ENCODE data around the gene ZFP3.
"Not testable (repeated sequence)": the region's sequence is repeated elsewhere in the genome, so short reads cannot be mapped to it uniquely, and the experiment has no call there.

Gene ZFP3

DNA sequence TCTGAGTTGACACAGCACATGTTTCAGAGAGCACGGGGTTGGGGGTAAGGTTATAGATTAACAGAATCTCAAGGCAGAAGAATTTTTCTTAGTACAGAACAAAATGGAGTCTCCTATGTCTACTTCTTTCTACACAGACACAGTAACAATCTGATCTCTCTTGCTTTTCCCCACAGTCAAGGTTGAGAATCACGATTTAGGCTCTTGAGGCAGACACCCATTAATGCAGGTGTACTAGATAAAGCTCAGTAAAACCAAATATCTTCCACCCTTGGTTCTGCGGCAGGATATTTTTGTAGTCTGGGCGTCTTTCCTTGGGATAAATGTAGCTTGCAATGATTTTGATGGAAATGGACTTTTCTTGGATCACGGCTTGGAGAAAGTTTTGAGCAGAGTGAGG, 2.8 kb upstream of the ZFP3 start:
- H3K27ac ChIP-seq: peak overlapping the region; percentile 20
- not testable (repeated sequence) for DNase-seq (ENCODE audit: low read depth, low spot score)

GRCh38 chr17:5077275-5077674, 992 bp upstream of the ZFP3 start:
- not testable (repeated sequence) for H3K27ac ChIP-seq; DNase-seq (ENCODE audit: low read depth, low spot score)

DNA sequence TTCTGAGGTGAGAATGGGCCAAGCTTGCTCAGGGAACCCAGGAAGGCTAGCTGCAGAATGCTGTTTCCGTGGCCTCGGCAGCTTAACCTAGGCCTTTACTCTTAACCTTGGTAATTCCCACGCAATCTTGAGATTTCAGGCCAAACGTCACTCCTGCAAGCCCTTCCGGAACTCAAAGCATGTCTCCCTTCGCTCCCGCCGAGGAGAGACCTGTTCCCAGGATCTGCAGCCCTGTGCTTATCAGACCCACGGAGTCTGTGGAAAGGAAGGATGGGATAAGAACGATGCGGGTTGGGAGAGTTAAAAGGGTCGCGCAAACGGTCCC, 524 bp upstream of the ZFP3 start:
- DNase-seq (ENCODE audit: low read depth, low spot score): no peak
- peak overlapping the region; percentile 10 for H3K27ac ChIP-seq

- H3K27ac ChIP-seq: no peak overlapping the region
- DNase-seq (ENCODE audit: low read depth, low spot score): no peak
Observed at GRCh38 chr17:5080591-5080990, 2.3 kb downstream of the ZFP3 start.

- no peak overlapping the region for H3K27ac ChIP-seq
- no peak for DNase-seq (ENCODE audit: low read depth, low spot score)
Observed at GRCh38 chr17:5092218-5093010, 14.1 kb downstream of the ZFP3 start.

DNA sequence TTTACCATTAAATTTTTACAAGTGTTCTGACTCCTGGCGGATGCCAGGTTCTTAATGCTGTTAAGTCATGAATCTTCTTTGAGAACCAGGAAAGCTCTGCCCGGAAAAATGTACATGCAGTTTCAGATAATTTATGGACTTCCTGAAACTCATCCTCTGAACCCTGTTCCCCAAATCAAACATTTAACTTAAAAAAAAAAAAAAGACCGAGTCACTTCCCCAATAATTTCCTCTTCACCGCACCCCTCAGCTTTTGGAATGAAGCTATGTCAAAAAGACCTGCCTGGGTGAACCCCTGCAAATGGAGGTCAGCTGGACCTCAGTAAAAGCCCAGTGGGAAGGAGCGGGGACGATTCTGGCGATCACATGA, 18.4 kb downstream of the ZFP3 start:
- H3K27ac ChIP-seq: no peak overlapping the region
- DNase-seq (ENCODE audit: low read depth, low spot score): no peak

DNA sequence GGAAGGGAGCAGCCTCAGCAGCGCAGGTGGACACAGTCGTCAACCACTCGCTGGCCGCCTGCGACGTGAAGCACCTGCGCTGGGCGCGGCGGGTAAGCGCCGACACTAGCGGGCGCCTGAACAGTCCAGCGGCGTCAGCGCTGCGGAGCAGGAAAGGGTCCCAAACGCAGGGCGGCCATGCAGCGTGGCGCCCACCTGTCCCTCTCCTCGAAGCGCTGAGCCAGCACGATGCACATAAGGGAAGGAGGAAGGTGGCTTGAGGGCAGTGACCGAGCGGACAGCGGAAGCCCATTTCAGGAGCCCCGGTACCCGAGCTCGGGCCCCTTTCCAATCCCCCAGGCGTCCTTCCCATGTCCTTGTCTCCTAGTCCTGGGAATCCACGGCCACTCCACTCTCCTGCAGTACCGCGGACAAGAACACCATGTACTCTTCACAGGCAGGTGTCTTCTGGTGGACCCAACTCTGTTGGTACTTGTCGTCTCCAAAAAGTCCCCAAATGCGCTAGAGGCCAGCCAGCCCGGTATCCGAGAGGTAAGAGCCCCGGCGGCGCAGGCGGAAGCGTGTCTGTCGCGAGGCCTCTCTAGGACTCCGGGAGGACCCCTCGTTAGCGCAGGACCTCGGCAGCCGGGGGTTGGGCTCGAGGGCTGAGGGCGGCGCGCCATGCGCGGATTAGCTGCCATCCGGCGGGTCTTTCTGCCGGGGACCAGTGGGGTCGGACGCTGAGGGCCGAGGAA, 19.0 kb downstream of the ZFP3 start:
- no peak for DNase-seq (ENCODE audit: low read depth, low spot score)
- no peak overlapping the region for H3K27ac ChIP-seq

DNA sequence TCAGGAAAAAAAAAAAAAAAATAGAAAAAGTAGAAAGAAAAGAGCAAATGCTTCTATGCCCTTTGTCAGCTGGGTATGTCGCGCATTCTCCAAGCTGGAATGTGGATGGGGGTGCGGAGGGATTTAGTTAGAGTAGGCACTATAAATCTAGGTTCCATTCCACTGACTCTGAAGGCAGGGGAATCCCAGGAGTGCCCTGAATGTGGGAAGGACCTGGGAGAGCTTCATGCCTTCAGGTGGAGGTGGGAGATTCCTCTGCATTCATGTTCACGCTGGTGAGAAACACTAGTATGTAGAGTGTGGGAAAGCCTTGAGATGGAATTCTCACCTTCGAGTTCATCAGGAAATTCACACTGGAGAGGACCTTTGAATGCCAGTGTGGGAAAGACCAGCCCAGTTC, 21.0 kb downstream of the ZFP3 start:
- DNase-seq (ENCODE audit: low read depth, low spot score): no peak
- no peak overlapping the region for H3K27ac ChIP-seq

DNA sequence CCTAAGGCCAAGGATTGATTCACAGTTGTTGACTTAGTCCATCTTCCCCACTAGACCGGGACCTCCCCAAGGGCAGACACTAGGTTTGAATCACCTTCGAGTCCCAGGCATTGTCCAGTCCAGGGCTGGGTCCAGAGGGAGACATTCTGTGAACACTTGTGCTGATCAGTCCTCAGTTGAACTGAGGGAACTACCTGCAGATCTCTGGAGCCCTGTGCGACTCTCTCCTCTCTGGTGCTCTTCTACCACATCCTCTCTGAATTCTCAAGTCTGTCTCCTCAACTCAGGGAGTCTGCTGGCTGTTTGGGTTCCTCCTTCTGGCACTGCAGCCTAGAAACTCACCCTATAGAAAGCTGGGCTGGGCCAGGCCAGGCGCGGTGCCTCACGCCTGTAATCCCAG, 22.6 kb downstream of the ZFP3 start:
- no peak overlapping the region for H3K27ac ChIP-seq
- no peak for DNase-seq (ENCODE audit: low read depth, low spot score)

DNA sequence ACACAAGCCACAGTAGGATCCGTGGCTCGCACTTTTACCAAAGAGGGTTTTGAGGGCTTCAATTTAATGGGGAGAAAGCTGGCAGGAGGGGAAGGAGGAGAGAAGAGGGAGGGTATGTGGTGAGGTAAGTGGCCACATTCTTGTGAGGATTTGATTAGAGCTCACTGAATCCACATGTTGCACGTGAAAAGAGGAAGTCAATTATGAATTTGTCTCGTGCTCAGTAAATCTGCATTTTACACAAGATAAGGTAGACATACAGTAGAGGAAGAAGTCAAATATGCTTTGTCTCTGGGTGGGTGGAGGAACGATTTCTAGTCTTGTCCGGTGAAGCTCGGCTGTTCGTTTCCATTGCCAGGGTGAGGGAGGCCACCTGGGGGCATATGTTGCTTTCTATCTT, 32.5 kb downstream of the ZFP3 start:
- no peak overlapping the region for H3K27ac ChIP-seq
- no peak for DNase-seq (ENCODE audit: low read depth, low spot score)

GRCh38 chr17:5111402-5112204, 33.3 kb downstream of the ZFP3 start, which contains the start of gene ZNF232:
TSS of gene ZNF232 (minus strand) at chr17:5111878. CDS start at chr17:5111822, 56 bp downstream.
- peak within 1 kb of the TSS; percentile 39 for H3K27ac ChIP-seq
- DNase-seq (ENCODE audit: low read depth, low spot score): peak; percentile 59

- H3K27ac ChIP-seq: no peak within 1 kb of the TSS
- DNase-seq (ENCODE audit: low read depth, low spot score): no peak
Observed at GRCh38 chr17:5115673-5116651, 37.7 kb downstream of the ZFP3 start, which contains the start of gene USP6. TSS of gene USP6 (plus strand) at chr17:5116032. CDS start at chr17:5130368, 14,336 bp downstream.

DNA sequence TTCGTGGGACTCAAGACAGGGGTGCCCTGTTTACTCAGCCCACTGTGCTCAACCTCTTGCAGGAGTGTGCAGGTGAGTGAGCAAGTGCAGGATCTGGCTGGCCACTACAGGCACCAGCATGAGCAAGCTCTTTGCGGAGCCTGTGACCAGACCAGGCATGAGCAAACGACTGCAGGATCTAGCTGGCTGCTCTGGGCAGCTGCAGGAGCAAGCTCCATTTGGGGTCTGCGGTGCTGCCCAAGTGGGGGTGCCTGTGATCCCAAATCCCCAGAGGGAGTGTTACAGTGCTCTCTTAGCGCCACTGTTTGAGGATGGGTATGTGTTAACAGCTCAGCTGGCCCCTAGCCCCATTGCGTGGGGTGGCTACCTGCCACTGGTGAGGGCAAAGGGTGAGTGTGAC, 40.0 kb downstream of the ZFP3 start:
- no peak for DNase-seq (ENCODE audit: low read depth, low spot score)
- no peak overlapping the region for H3K27ac ChIP-seq

GRCh38 chr17:5120036-5120435, 41.8 kb downstream of the ZFP3 start:
- no peak for DNase-seq (ENCODE audit: low read depth, low spot score)

GRCh38 chr17:5120436-5121185, 42.3 kb downstream of the ZFP3 start:
- H3K27ac ChIP-seq; DNase-seq (ENCODE audit: low read depth, low spot score): not testable (repeated sequence)

More at GRCh38 chr17:5120036-5120435, 41.8 kb downstream of the ZFP3 start:
- no peak overlapping the region for H3K27ac ChIP-seq

- no peak overlapping the region for H3K27ac ChIP-seq
- no peak for DNase-seq (ENCODE audit: low read depth, low spot score)
Observed at GRCh38 chr17:5121186-5121841, 43.0 kb downstream of the ZFP3 start.

DNA sequence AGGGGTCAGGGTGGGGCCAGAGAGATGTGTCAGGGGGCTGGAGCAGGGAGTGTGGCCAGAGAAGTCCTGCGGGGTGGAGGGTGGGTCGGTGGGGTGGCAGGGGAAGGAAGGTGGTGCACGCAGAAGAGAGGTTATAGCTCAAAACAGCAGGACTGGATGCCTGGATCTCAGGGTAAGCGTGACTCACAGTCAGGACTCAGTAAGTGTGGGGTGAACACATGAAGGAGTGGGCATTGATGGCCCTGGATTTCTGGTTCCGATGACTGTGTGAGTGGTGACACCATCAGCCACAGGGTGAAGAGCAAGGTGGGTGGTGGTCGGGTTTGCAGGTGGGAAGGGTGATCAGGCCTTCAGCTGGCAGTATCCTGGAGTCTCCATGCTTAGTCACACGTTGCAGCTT, 43.8 kb downstream of the ZFP3 start:
- not testable (repeated sequence) for H3K27ac ChIP-seq; DNase-seq (ENCODE audit: low read depth, low spot score)

GRCh38 chr17:5122586-5123342, 44.5 kb downstream of the ZFP3 start:
- no peak for DNase-seq (ENCODE audit: low read depth, low spot score)
- no peak overlapping the region for H3K27ac ChIP-seq

Measured in epithelial cell of prostate (primary cell).